Choroid plexus epithelial cell (primary cell): ENCODE results near the gene ZNF575.
A peak's percentile ranks its signal among the peaks of the same experiment; 100 is the strongest.

Experiments
- DNase-seq: peaks from one replicate; pipeline ENCODE4 v3.0.0-alpha.2; 2010; ENCODE audit warnings: low read depth
- H3K4me3 ChIP-seq: 2 replicates; pipeline ENCODE4 v1.5.1; 2011; ENCODE audit warnings: low read depth, mild to moderate bottlenecking, control low read depth, low read length, moderate library complexity
- CTCF ChIP-seq: conservative IDR thresholded peaks from 2 replicates; pipeline ENCODE4 v1.5.1; 2011; ENCODE audit warnings: low read depth, mild to moderate bottlenecking, control low read depth, inconsistent platforms, low read length, moderate library complexity

Gene ZNF575

DNA sequence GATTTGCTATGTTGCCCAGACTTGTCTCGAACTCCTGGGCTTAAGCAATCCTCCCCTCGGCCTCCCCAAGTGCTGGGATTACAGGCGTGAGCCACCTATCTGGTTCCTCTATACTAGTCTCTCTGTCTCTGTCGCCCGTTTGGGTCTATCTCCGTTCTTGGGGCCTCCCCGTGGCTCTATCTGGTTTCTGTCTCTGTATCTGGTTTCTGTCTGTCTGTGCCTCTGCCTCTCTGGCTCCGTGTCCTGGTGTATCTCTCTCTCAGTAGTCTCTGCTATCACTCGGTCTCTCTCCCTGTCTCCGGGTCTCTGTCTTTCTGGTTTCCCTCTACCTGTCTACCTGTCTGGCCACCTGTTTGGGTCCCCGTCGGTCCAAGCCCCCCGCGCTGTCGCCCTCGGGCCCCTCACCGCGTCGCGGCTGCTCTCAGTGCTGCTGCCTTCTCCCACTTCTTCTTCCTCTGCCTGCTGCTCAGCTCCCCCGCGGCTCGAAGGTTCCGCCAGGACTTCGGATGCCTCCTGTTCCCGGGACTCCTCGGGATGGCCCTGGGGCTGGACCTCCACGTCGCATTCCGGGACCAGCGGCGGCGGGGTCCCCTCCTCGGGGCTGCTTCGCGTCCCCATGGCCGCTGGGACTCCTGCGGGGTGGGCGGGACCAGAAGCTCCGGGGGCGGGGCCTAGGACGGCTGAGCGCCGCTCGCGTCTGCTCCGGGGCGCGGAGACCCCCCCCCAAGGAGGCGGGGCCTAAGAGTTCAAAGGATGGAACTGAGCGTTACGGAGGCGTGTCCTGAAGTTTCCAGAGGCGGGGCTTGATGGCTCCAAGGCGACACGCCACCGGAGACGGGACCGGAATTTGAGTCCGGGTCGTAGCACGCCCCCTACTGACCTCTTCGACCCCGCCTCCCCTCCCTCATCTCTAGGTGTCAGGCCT lies 29.2 kb upstream of the ZNF575 start:
- peak; percentile 86 for DNase-seq
- TF ChIP-seq CTCF: peak; percentile 1
- H3K4me3 ChIP-seq: peak overlapping the region; percentile 87

DNA sequence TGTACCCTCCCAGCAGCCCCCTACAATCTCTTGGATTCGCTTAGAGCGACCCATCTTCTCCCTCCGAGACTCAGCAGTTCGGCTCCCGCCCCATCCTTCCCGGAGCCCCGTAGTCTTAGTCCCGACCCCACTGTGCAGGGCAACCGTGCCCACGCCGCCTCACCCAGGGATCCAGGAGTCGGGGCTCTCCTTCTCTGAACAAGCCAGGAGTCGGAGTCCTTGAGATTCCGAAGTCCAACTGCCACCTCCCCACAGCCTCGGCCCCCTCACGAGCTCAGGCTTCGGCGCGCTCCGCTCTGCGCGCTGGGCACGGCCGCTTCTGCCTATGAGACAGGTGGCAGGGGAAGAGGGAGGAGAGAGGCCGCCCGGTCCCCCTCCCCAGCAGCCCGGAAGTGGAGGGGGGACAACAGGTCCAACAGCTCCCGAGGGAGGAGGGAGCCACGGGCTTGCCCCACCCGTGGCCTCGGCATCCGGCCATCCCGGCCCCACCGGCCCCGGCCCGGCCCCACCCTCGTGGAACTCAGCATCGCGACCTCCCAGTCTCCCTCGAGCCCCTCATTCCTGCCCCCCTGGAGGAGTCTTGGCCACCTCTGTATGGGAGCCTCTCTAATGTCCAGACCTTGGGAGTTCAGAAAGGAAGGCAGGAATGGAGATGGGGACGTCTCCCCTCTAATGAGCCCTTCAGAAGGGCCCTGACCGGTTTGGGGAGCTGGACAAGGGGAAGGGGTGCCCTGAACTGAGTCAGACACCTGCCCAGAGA lies 28.4 kb upstream of the ZNF575 start, which contains the start of gene PHLDB3:
TSS of gene PHLDB3 (minus strand) at position 321 of the 760 bp plus-strand sequence. CDS start 628 bp downstream, outside the sequence.
- peak within 1 kb of the TSS; percentile 87 for H3K4me3 ChIP-seq
- TF ChIP-seq CTCF: no peak
- no peak for DNase-seq

GRCh38 chr19:43505186-43505456 lies 27.9 kb upstream of the ZNF575 start:
- H3K4me3 ChIP-seq: no peak overlapping the region
- no peak for DNase-seq
- TF ChIP-seq CTCF: no peak

- H3K4me3 ChIP-seq: no peak overlapping the region
- no peak for TF ChIP-seq CTCF
- DNase-seq: no peak
These were observed 27.0 kb upstream of the ZNF575 start for GRCh38 chr19:43505941-43506340.

- DNase-seq: no peak
- H3K4me3 ChIP-seq: no peak overlapping the region
- no peak for TF ChIP-seq CTCF
These were observed 26.4 kb upstream of the ZNF575 start for GRCh38 chr19:43506629-43507028.

DNA sequence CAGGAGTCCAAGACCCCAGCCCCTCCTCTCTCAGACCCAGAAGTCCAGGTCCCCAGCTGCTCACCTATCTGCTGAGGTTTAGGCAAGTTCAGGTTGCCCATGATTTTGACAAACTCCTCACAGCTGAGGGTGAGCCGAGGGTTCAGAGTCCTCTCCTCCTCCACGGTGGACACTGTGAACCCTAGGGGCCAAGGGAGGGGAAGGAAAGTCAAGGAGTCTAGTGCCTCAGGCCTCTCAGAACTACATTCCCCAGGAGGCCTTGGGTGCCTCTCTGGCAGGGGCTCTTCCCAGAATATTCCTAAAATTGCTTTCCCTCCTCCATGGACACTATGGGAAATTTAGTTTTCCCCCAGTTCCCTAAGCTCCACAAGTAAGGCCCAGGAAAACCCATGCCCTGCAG lies 25.1 kb upstream of the ZNF575 start:
- no peak for TF ChIP-seq CTCF
- H3K4me3 ChIP-seq: no peak overlapping the region
- no peak for DNase-seq
